Measurements from ENCODE around the gene ANKRD29.

ANKRD29 gene

GRCh38 chr18:23608211-23608610, 54.5 kb downstream of the ANKRD29 start:
- no peak overlapping the region for H2AFZ ChIP-seq (ENCODE audit: low read length)
- no peak overlapping the region for H3K27ac ChIP-seq (ENCODE audit: low read depth, low read length, poor library complexity, severe bottlenecking)
- H3K36me3 ChIP-seq (ENCODE audit: insufficient read depth, low read length): no peaks in the 10 kb centered on the region
- H3K9ac ChIP-seq (ENCODE audit: low read length): no peak overlapping the region
- TF ChIP-seq CTCF (IDR thresholded peaks at IDR 0.05; ENCODE audit: low read length) (no peak), EZH2 (IDR thresholded peaks at IDR 0.05; ENCODE audit: borderline replicate concordance, low read length) (no peak)
- H3K4me1 ChIP-seq (ENCODE audit: insufficient read depth, low read length, severe bottlenecking): no peaks in the 10 kb centered on the region
- no peak overlapping the region for H3K4me3 ChIP-seq (ENCODE audit: low read depth, low read length, poor library complexity, severe bottlenecking)
- H3K9me2 ChIP-seq (ENCODE audit: low read depth, low read length): no peaks in the 10 kb centered on the region
- H3F3A ChIP-seq (ENCODE audit: insufficient read depth, low read length): no peaks in the 10 kb centered on the region
- no peaks in the 10 kb centered on the region for H3K79me2 ChIP-seq (ENCODE audit: insufficient read depth, low read length)
- no peaks in the 10 kb centered on the region for H3K9me3 ChIP-seq (ENCODE audit: low read length)
- H4K20me1 ChIP-seq (ENCODE audit: insufficient read depth, low read length): no peaks in the 10 kb centered on the region
- no peaks in the 10 kb centered on the region for H3K27me3 ChIP-seq (ENCODE audit: insufficient read depth, low read length)
- no peak overlapping the region for H3K4me2 ChIP-seq (ENCODE audit: low read length)

- Histone ChIP-seq H3K36me3 (ENCODE audit: insufficient read depth, low read length) (no peaks in the 10 kb centered on the region), H4K20me1 (ENCODE audit: insufficient read depth, low read length) (no peaks in the 10 kb centered on the region), H3K4me2 (ENCODE audit: low read length) (no peak overlapping the region), H3K9ac (ENCODE audit: low read length) (no peak overlapping the region), H3K9me2 (ENCODE audit: low read depth, low read length) (no peaks in the 10 kb centered on the region), H3K27ac (ENCODE audit: low read depth, low read length, poor library complexity, severe bottlenecking) (no peak overlapping the region), H3K4me1 (ENCODE audit: insufficient read depth, low read length, severe bottlenecking) (no peaks in the 10 kb centered on the region), H2AFZ (ENCODE audit: low read length) (no peak overlapping the region), H3K79me2 (ENCODE audit: insufficient read depth, low read length) (no peaks in the 10 kb centered on the region), H3F3A (ENCODE audit: insufficient read depth, low read length) (no peaks in the 10 kb centered on the region), H3K27me3 (ENCODE audit: insufficient read depth, low read length) (no peaks in the 10 kb centered on the region), H3K9me3 (ENCODE audit: low read length) (no peaks in the 10 kb centered on the region), H3K4me3 (ENCODE audit: low read depth, low read length, poor library complexity, severe bottlenecking) (no peak overlapping the region)
- TF ChIP-seq CTCF (IDR thresholded peaks at IDR 0.05; ENCODE audit: low read length) (no peak), EZH2 (IDR thresholded peaks at IDR 0.05; ENCODE audit: borderline replicate concordance, low read length) (no peak)
Measured at GRCh38 chr18:23605941-23606340, 56.8 kb downstream of the ANKRD29 start.

- no peaks in the 10 kb centered on the region for H3K4me1 ChIP-seq (ENCODE audit: insufficient read depth, low read length, severe bottlenecking)
- no peaks in the 10 kb centered on the region for H3K27me3 ChIP-seq (ENCODE audit: insufficient read depth, low read length)
- H3K4me3 ChIP-seq (ENCODE audit: low read depth, low read length, poor library complexity, severe bottlenecking): no peak overlapping the region
- no peak overlapping the region for H3K4me2 ChIP-seq (ENCODE audit: low read length)
- H4K20me1 ChIP-seq (ENCODE audit: insufficient read depth, low read length): no peaks in the 10 kb centered on the region
- no peaks in the 10 kb centered on the region for H3K9me2 ChIP-seq (ENCODE audit: low read depth, low read length)
- no peaks in the 10 kb centered on the region for H3K9me3 ChIP-seq (ENCODE audit: low read length)
- TF ChIP-seq EZH2 (IDR thresholded peaks at IDR 0.05; ENCODE audit: borderline replicate concordance, low read length) (no peak), CTCF (IDR thresholded peaks at IDR 0.05; ENCODE audit: low read length) (no peak)
- no peaks in the 10 kb centered on the region for H3K36me3 ChIP-seq (ENCODE audit: insufficient read depth, low read length)
- no peaks in the 10 kb centered on the region for H3K79me2 ChIP-seq (ENCODE audit: insufficient read depth, low read length)
- no peak overlapping the region for H3K9ac ChIP-seq (ENCODE audit: low read length)
- H3K27ac ChIP-seq (ENCODE audit: low read depth, low read length, poor library complexity, severe bottlenecking): no peak overlapping the region
- no peaks in the 10 kb centered on the region for H3F3A ChIP-seq (ENCODE audit: insufficient read depth, low read length)
- no peak overlapping the region for H2AFZ ChIP-seq (ENCODE audit: low read length)
Measured at GRCh38 chr18:23599809-23600208, 62.9 kb downstream of the ANKRD29 start.

Measured in OCI-LY1 (cell line).